ENCODE measurements around the gene ANKRD33B.
"Not testable (repeated sequence)": the region's sequence is repeated elsewhere in the genome, so short reads cannot be mapped to it uniquely, and the experiment has no call there.

Gene ANKRD33B

GRCh38 chr5:10662083-10662482, 98.2 kb downstream of the ANKRD33B start:
- no peak for DNase-seq

GRCh38 chr5:10662661-10663488, 99.0 kb downstream of the ANKRD33B start:
- no peak for DNase-seq

- no peak for DNase-seq
Observed at GRCh38 chr5:10663489-10664179, 99.8 kb downstream of the ANKRD33B start.

GRCh38 chr5:10664180-10664769, 100.4 kb downstream of the ANKRD33B start:
- DNase-seq: not testable (repeated sequence)

GRCh38 chr5:10665799-10666198, 101.9 kb downstream of the ANKRD33B start:
- no peak for DNase-seq

GRCh38 chr5:10666531-10667299, 102.8 kb downstream of the ANKRD33B start:
- no peak for DNase-seq

GRCh38 chr5:10667431-10668057, 103.7 kb downstream of the ANKRD33B start:
- no peak for DNase-seq

GRCh38 chr5:10668697-10669096, 104.8 kb downstream of the ANKRD33B start:
- DNase-seq: no peak

GRCh38 chr5:10669983-10670382, 106.1 kb downstream of the ANKRD33B start:
- no peak for DNase-seq

GRCh38 chr5:10671041-10672008, 107.5 kb downstream of the ANKRD33B start:
- peak; percentile 74 to 75 for DNase-seq

GRCh38 chr5:10672146-10673016, 108.5 kb downstream of the ANKRD33B start:
- DNase-seq: no peak

- DNase-seq: no peak
Observed at GRCh38 chr5:10673017-10673389, 109.1 kb downstream of the ANKRD33B start.

GRCh38 chr5:10673407-10673806, 109.5 kb downstream of the ANKRD33B start:
- DNase-seq: no peak

- DNase-seq: no peak
Observed at GRCh38 chr5:10674096-10674495, 110.2 kb downstream of the ANKRD33B start.

GRCh38 chr5:10674582-10674981, 110.7 kb downstream of the ANKRD33B start:
- DNase-seq: no peak

GRCh38 chr5:10675177-10675700, 111.4 kb downstream of the ANKRD33B start:
- no peak for DNase-seq

GRCh38 chr5:10676224-10676623, 112.4 kb downstream of the ANKRD33B start:
- DNase-seq: no peak

GRCh38 chr5:10676946-10677345, 113.1 kb downstream of the ANKRD33B start:
- no peak for DNase-seq

GRCh38 chr5:10677533-10677932, 113.7 kb downstream of the ANKRD33B start:
- no peak for DNase-seq

- DNase-seq: no peak
Observed at GRCh38 chr5:10678244-10678643, 114.4 kb downstream of the ANKRD33B start.

All from inflammatory macrophage (primary cell).